ENCODE measurements around the gene GFM1. TPM values are rescaled to one million over a fixed set of nuclear protein-coding genes. Genes with fewer than 3 reads are reported as not detected.

Gene GFM1
- total and polyA plus RNA-seq, 2 donors (not counting 1 experiment from before 2014, with no cell fraction given): 9.8 to 46.0 TPM

- no peaks in the 10 kb centered on the region for H3K27me3 Mint-ChIP-seq
- H3K9me3 Mint-ChIP-seq (ENCODE audit: insufficient read depth): no peaks in the 10 kb centered on the region
- no peak overlapping the region for H3K27ac Mint-ChIP-seq
- ChIA-PET CTCF (interaction anchor here (3.1 kb wide), 1 partner anchor 31 kb away, joined by 11 read pairs; no protein-coding TSS in a partner anchor), POLR2A (interaction anchor here (0.7 kb wide), 1 partner anchor 1405 kb away, joined by 3 read pairs; no protein-coding TSS in a partner anchor)
- no peak overlapping the region for H3K4me2 ChIP-seq (replicated peaks; ENCODE audit: low read depth, low read length, poor library complexity, severe bottlenecking)
- H4K20me1 ChIP-seq (ENCODE audit: control insufficient read depth, insufficient read depth, low read length, poor library complexity, severe bottlenecking): no peaks in the 10 kb centered on the region
- no peak for TF ChIP-seq EZH2 (IDR thresholded peaks at IDR 0.05; ENCODE audit: borderline replicate concordance, insufficient read depth, low read depth, low read length, poor library complexity, severe bottlenecking)
- no peak for TF ChIP-seq CTCF (IDR thresholded peaks at IDR 0.05)
- intact Hi-C loops (cut with micrococcal nuclease): no loop called here
- WGBS (ENCODE audit: insufficient coverage): no CpG with 5 or more reads among the region's 2 CpGs
- H3K27ac ChIP-seq (ENCODE audit: low read length in 2 of 2): no peak overlapping the region
- no peaks in the 10 kb centered on the region for H3K27me3 ChIP-seq (replicated peaks in 1 of 4; ENCODE audit: control extremely low read depth in 1 of 4, control insufficient read depth in 3 of 4, insufficient read depth in 4 of 4, low read length in 3 of 4)
- H3K36me3 ChIP-seq (replicated peaks in 1 of 2; ENCODE audit: control extremely low read depth in 1 of 2, control insufficient read depth in 1 of 2, extremely low read depth in 1 of 2, insufficient read depth in 2 of 2, low read length in 1 of 2): peaks cover 3 to 25% of the 10 kb centered on the region in 2 experiments
- no peak overlapping the region for H3K4me3 Mint-ChIP-seq
- no peak overlapping the region for H2AFZ ChIP-seq (ENCODE audit: insufficient read depth, low read depth, low read length, poor library complexity, severe bottlenecking)
- no peaks in the 10 kb centered on the region for H3K79me2 ChIP-seq (ENCODE audit: control insufficient read depth, insufficient read depth, low read length)
- H3K9ac ChIP-seq (ENCODE audit: low read length): no peak overlapping the region
- H3K9me3 ChIP-seq (ENCODE audit: control extremely low read depth in 1 of 3, control insufficient read depth in 2 of 3, insufficient read depth in 1 of 3, low read length in 2 of 3): no peaks in the 10 kb centered on the region
- no peaks in the 10 kb centered on the region for H3K4me1 ChIP-seq (ENCODE audit: control insufficient read depth in 2 of 2, insufficient read depth in 2 of 2, low read length in 2 of 2)
- no peaks in the 10 kb centered on the region for H3K4me1 Mint-ChIP-seq
- H3K4me3 ChIP-seq (ENCODE audit: control extremely low read depth in 1 of 5, extremely low read depth in 1 of 5, insufficient read depth in 1 of 5, low read depth in 2 of 5, low read length in 4 of 5): no peak overlapping the region
- ATAC-seq (ENCODE audit: low read depth) (no peak), DNase-seq (no peak)
These were observed 52.3 kb downstream of the GFM1 start for GRCh38 chr3:158696618-158697017.

- ChIA-PET POLR2A (no interaction called here), CTCF (no interaction called here)
- intact Hi-C loops (cut with micrococcal nuclease): no loop called here
- peaks cover 0 to 14% of the 10 kb centered on the region in 2 experiments for H3K36me3 ChIP-seq (replicated peaks in 1 of 2; ENCODE audit: control extremely low read depth in 1 of 2, control insufficient read depth in 1 of 2, extremely low read depth in 1 of 2, insufficient read depth in 2 of 2, low read length in 1 of 2)
- Mint-ChIP-seq H3K9me3 (ENCODE audit: insufficient read depth) (no peaks in the 10 kb centered on the region), H3K4me3 (no peak overlapping the region), H3K27ac (no peak overlapping the region), H3K4me1 (no peaks in the 10 kb centered on the region), H3K27me3 (no peaks in the 10 kb centered on the region)
- no peaks in the 10 kb centered on the region for H3K9me3 ChIP-seq (ENCODE audit: control extremely low read depth in 1 of 3, control insufficient read depth in 2 of 3, insufficient read depth in 1 of 3, low read length in 2 of 3)
- ATAC-seq (ENCODE audit: low read depth) (no peak), DNase-seq (no peak)
- H3K4me2 ChIP-seq (replicated peaks; ENCODE audit: low read depth, low read length, poor library complexity, severe bottlenecking): no peak overlapping the region
- no peak overlapping the region for H3K9ac ChIP-seq (ENCODE audit: low read length)
- H3K79me2 ChIP-seq (ENCODE audit: control insufficient read depth, insufficient read depth, low read length): no peaks in the 10 kb centered on the region
- no peak overlapping the region for H3K4me3 ChIP-seq (ENCODE audit: control extremely low read depth in 1 of 5, extremely low read depth in 1 of 5, insufficient read depth in 1 of 5, low read depth in 2 of 5, low read length in 4 of 5)
- no peak overlapping the region for H2AFZ ChIP-seq (ENCODE audit: insufficient read depth, low read depth, low read length, poor library complexity, severe bottlenecking)
- no peaks in the 10 kb centered on the region for H4K20me1 ChIP-seq (ENCODE audit: control insufficient read depth, insufficient read depth, low read length, poor library complexity, severe bottlenecking)
- H3K27me3 ChIP-seq (replicated peaks in 1 of 4; ENCODE audit: control extremely low read depth in 1 of 4, control insufficient read depth in 3 of 4, insufficient read depth in 4 of 4, low read length in 3 of 4): no peaks in the 10 kb centered on the region
- TF ChIP-seq CTCF (IDR thresholded peaks at IDR 0.05) (no peak), EZH2 (IDR thresholded peaks at IDR 0.05; ENCODE audit: borderline replicate concordance, insufficient read depth, low read depth, low read length, poor library complexity, severe bottlenecking) (no peak)
- H3K4me1 ChIP-seq (ENCODE audit: control insufficient read depth in 2 of 2, insufficient read depth in 2 of 2, low read length in 2 of 2): no peaks in the 10 kb centered on the region
- H3K27ac ChIP-seq (ENCODE audit: low read length in 2 of 2): no peak overlapping the region
These were observed 56.2 kb downstream of the GFM1 start for GRCh38 chr3:158700559-158700958.

Data from B cell (primary cell).